Suprapubic skin (tissue), 3 donors: ENCODE results near the gene FRMPD4.

Experiments used
- CTCF ChIP-seq, 2 donors: fragments of 200-600 bp in 1 of 2; fragments of 450-650 bp in 1 of 2; sonication (generic) in 1 of 2; IDR thresholded peaks; one replicate each; pipeline ENCODE4 v1.5.1; 2016 to 2019; ENCODE audit warnings: antibody characterized with exemption in 2 of 2, mild to moderate bottlenecking in 1 of 2, moderate library complexity in 1 of 2
- POLR2A ChIP-seq, 2 donors: fragments of 450-650 bp; IDR thresholded peaks; one replicate each; pipeline ENCODE4 v1.6.1; 2017; ENCODE audit warnings: antibody characterized with exemption in 2 of 2, mild to moderate bottlenecking in 2 of 2, moderate library complexity in 2 of 2

- TF ChIP-seq CTCF (IDR thresholded peaks at IDR 0.05) (no peak), POLR2A (IDR thresholded peaks at IDR 0.05) (no peak)
Measured at GRCh38 chrX:12162420-12162819, 24.1 kb downstream of the FRMPD4 start.
